ENCODE measurements around the gene ANKRD11.

The ANKRD11 gene

DNA sequence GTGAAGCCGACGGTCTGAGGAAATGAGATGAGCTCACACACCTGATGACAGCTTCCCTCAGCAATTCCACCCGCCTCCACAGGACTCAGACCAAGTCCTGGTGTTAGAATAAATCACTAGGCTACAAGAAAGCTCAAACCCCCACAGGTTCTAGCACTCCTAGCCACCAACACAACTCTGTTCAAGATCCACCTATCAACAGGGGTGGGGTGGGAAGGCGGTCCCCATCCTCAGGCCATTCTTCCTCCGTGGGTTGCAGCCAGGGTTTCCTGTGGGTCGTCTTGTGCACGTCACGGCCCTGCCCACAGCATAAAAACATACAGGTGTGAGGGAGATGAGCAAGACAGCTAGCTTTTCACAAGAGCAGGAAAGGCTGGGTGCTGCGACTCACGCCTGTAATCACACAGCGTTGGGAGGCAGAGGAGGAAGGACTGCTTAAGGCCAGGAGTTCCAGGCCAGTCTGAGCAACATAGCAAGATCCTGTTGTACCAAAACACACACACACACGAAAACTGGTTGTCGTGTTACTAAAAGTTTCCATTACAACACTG, 81.1 kb downstream of the ANKRD11 start:
- TF ChIP-seq, protein P1, sequence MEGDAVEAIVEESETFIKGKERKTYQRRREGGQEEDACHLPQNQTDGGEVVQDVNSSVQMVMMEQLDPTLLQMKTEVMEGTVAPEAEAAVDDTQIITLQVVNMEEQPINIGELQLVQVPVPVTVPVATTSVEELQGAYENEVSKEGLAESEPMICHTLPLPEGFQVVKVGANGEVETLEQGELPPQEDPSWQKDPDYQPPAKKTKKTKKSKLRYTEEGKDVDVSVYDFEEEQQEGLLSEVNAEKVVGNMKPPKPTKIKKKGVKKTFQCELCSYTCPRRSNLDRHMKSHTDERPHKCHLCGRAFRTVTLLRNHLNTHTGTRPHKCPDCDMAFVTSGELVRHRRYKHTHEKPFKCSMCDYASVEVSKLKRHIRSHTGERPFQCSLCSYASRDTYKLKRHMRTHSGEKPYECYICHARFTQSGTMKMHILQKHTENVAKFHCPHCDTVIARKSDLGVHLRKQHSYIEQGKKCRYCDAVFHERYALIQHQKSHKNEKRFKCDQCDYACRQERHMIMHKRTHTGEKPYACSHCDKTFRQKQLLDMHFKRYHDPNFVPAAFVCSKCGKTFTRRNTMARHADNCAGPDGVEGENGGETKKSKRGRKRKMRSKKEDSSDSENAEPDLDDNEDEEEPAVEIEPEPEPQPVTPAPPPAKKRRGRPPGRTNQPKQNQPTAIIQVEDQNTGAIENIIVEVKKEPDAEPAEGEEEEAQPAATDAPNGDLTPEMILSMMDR (IDR thresholded peaks at IDR 0.05; ENCODE audit: insufficient read depth, low read depth, low read length, missing control alignments) = no peak
- no peak overlapping the region for H3K4me3 ChIP-seq (ENCODE audit: low read length)
- peak; percentile 83 for DNase-seq (ENCODE audit: low read depth)

DNA sequence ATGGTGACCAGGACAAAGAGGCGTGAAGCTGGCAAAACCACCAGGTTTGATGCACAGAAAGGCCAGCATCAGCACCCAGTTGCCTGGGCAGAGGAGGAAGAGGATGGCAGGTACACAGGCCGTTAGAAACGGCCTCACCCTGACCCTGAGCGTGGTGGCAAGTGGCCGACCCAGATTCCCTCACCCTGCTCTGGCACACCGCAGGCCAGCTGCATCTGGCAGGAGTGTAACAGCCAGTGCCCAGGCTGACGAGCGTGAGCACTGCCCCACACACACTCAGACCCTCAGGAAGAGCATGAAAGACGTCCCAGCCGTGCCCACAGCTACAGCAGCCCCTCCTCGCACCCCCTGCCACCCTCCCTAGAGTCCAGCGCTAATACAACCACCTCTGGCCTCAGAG, 82.0 kb downstream of the ANKRD11 start:
- no peak for DNase-seq (ENCODE audit: low read depth)
- H3K4me3 ChIP-seq (ENCODE audit: low read length) = no peak overlapping the region
- TF ChIP-seq, protein P1 (IDR thresholded peaks at IDR 0.05; ENCODE audit: insufficient read depth, low read depth, low read length, missing control alignments) = no peak

DNA sequence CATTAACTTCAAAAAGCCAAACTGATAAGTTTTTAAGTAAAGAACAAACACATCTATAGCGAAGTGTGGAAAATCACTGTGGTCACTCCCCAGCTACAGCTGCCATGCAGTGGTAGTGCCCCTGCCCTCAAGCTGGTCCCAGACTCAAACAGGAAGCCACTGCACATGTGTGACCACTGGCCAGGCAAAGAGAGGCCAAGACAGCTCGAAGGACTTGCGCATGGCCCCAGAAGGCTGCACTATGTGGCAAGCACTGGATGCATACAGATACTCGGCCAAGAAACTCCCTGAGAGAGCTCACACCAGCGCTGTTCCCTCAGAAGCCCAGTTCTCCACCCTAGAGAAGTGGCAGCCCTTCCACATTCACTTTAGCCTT, 82.4 kb downstream of the ANKRD11 start:
- DNase-seq (ENCODE audit: low read depth) = no peak
- TF ChIP-seq, protein P1 (IDR thresholded peaks at IDR 0.05; ENCODE audit: insufficient read depth, low read depth, low read length, missing control alignments) = no peak
- no peak overlapping the region for H3K4me3 ChIP-seq (ENCODE audit: low read length)

DNA sequence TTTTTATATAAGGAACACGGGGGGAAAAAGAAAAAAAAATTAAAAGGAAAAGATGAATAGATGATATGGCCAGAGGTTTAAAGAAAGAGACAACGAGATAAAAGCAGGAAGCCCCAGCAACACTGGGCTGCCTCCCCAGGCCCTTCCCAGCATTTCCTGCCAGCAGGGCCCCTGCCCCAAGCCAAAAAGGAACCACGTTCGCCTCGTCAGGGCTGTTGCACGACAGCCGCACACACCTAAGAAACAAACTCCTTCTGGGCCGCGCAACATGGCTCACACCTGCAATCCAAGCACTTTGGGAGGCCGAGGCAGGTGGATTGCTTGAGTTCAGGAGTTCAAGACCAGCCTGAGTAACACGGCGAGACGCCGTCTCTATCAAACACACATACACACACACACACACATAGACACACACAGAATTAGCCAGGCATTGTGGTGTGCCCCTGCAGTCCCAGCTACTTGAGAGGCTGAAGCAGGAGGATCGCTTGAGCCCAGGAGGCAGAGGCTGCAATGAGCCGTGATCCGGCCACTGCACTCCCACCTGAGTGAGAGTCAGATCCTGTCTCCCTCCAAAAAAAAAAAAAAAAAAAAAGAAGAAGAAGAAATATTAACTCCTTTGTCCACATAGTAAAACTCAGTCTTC, 83.0 kb downstream of the ANKRD11 start:
- no peak overlapping the region for H3K4me3 ChIP-seq (ENCODE audit: low read length)
- TF ChIP-seq, protein P1 (IDR thresholded peaks at IDR 0.05; ENCODE audit: insufficient read depth, low read depth, low read length, missing control alignments) = no peak
- DNase-seq (ENCODE audit: low read depth) = no peak

DNA sequence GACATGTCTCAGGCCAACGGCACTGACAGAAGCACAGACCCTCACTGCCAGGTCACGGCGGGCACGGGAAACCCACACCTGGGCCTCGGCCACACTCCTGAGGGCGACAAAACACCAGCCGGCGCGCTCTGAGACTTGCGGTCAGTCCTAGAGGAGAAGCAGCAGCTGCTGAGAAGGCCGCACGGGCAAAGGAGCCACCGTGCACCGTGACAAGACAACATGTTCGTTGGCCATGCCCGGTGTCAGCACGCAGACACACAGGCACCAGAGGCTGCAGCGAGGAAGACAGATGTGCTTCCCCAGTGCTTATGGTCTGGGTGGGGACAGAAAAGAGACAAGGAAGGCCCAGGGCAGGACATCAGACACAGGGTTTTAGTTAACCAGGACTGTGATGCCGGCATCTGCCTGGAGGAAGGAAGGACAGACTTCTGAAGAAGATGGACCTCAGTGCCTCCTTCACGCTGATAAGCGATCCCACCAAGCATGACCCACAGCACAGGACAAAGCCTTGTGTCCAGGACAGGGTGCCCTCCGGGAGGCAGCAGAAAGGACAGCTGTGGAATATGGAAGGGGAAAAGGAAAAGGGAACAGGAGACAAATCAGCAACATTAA, 84.0 kb downstream of the ANKRD11 start:
- DNase-seq (ENCODE audit: low read depth) = no peak
- no peak overlapping the region for H3K4me3 ChIP-seq (ENCODE audit: low read length)
- TF ChIP-seq, protein P1 (IDR thresholded peaks at IDR 0.05; ENCODE audit: insufficient read depth, low read depth, low read length, missing control alignments) = no peak

DNA sequence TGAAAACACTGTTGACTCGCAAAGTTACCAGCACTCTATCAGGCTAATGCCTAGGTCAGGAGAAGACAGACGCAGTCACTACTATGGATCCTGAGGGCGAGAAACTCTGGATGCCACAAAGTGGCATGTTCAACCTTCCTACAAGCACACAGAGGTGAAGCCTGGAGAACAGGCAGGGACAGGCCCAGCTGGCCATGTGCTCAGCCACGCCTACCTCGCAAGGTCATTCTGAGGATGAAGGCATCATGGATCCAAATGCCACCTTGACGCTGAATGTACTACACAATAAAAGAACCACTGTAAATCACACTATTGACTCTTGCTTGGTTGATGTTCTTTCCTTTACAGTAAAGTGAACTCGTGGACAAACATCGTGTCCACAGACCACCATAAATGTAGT, 85.8 kb downstream of the ANKRD11 start:
- TF ChIP-seq, protein P1 (IDR thresholded peaks at IDR 0.05; ENCODE audit: insufficient read depth, low read depth, low read length, missing control alignments) = no peak
- DNase-seq (ENCODE audit: low read depth) = peak; percentile 82
- no peak overlapping the region for H3K4me3 ChIP-seq (ENCODE audit: low read length)
